ENCODE data around the gene PDS5B.

GRCh38 chr13:32663660-32664059 is 77.4 kb downstream of the PDS5B start:
- no peak for TF ChIP-seq AFF4 (CRISPR knock-in tag; IDR thresholded peaks at IDR 0.05; ENCODE audit: borderline replicate concordance)
- no peak for TF ChIP-seq E2F4 (CRISPR knock-in tag; IDR thresholded peaks at IDR 0.05; ENCODE audit: borderline replicate concordance, low read depth)
- no peak for TF ChIP-seq CTCF (IDR thresholded peaks at IDR 0.05)
- no peak for TF ChIP-seq FOXP4 (CRISPR knock-in tag; IDR thresholded peaks at IDR 0.05)
- no peak for TF ChIP-seq ZNF423 (CRISPR knock-in tag; IDR thresholded peaks at IDR 0.05)
- TF ChIP-seq TP53 (CRISPR knock-in tag; IDR thresholded peaks at IDR 0.05), result no peak
- TF ChIP-seq ZNF512 (CRISPR knock-in tag; IDR thresholded peaks at IDR 0.05; ENCODE audit: borderline replicate concordance), result no peak
- no peak for TF ChIP-seq USF2 (CRISPR knock-in tag; IDR thresholded peaks at IDR 0.05)
- no peak for TF ChIP-seq ZNF263 (CRISPR knock-in tag; IDR thresholded peaks at IDR 0.05; ENCODE audit: low read depth)
